Measurements from ENCODE around the gene GAL3ST3. TPM values are rescaled to one million over a fixed set of nuclear protein-coding genes. Genes with fewer than 3 reads are reported as not detected.

The GAL3ST3 gene
- total RNA-seq, 2 donors from 2014 or later = 1.1 TPM; not detected in 1

DNA sequence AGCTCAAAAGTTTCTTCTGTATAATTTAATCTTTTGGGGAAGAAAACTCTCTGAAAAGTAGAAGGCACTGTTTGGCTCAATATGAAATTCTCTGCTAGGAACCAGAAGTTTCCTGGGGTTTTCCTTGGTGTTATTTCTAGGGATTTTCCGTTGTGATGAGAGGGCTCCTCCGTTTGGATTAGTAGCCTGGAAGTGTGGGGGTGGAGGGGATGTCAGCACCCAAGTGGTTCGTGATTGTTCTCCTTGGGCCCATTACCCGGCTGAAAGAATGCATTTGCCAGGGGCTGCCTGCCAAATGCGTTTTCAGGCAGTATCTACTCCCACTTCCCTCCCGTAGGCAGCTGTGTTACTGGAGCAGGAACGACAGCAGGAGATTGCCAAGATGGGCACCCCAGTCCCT lies 7.5 kb upstream of the GAL3ST3 start:
- ATAC-seq (ENCODE audit: insufficient number of reproducible peaks, low FRiP score, low read depth) (no peak), DNase-seq (ENCODE audit: low spot score) (no peak)
- Histone ChIP-seq H3K27ac (no peak overlapping the region), H3K4me1 (ENCODE audit: control insufficient read depth in 1 of 2, low read depth in 2 of 2) (peaks cover 9 to 13% of the 10 kb centered on the region in 2 donors), H3K4me3 (no peak overlapping the region), H3K27me3 (replicated peaks; ENCODE audit: insufficient read depth) (no peaks in the 10 kb centered on the region), H3K36me3 (peaks cover 71% of the 10 kb centered on the region), H3K9me3 (no peaks in the 10 kb centered on the region)
- TF ChIP-seq, protein P1, sequence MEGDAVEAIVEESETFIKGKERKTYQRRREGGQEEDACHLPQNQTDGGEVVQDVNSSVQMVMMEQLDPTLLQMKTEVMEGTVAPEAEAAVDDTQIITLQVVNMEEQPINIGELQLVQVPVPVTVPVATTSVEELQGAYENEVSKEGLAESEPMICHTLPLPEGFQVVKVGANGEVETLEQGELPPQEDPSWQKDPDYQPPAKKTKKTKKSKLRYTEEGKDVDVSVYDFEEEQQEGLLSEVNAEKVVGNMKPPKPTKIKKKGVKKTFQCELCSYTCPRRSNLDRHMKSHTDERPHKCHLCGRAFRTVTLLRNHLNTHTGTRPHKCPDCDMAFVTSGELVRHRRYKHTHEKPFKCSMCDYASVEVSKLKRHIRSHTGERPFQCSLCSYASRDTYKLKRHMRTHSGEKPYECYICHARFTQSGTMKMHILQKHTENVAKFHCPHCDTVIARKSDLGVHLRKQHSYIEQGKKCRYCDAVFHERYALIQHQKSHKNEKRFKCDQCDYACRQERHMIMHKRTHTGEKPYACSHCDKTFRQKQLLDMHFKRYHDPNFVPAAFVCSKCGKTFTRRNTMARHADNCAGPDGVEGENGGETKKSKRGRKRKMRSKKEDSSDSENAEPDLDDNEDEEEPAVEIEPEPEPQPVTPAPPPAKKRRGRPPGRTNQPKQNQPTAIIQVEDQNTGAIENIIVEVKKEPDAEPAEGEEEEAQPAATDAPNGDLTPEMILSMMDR (IDR thresholded peaks at IDR 0.05) = no peak

DNA sequence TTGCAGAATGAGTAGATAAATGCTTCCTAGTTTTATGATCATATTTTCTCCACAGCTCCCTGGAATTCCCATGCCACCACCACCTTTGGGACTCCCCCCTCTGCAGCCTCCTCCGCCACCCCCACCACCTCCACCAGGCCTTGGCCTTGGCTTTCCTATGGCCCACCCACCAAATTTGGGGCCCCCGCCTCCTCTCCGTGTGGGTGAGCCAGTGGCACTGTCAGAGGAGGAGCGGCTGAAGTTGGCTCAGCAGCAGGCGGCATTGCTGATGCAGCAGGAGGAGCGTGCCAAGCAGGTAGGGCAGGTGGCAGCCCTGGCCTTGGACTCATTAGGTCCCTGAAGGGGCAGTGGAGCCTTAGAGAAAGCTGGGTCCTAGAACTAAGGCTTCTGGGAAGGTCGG lies 6.1 kb upstream of the GAL3ST3 start:
- ATAC-seq (ENCODE audit: insufficient number of reproducible peaks, low FRiP score, low read depth) (no peak), DNase-seq (ENCODE audit: low spot score) (no peak)
- no peaks in the 10 kb centered on the region for H3K27me3 ChIP-seq (replicated peaks; ENCODE audit: insufficient read depth)
- no peaks in the 10 kb centered on the region for H3K9me3 ChIP-seq
- TF ChIP-seq, protein P1 (IDR thresholded peaks at IDR 0.05) = no peak
- no peak overlapping the region for H3K27ac ChIP-seq
- H3K36me3 ChIP-seq = peaks cover 56% of the 10 kb centered on the region
- H3K4me3 ChIP-seq = no peak overlapping the region
- peaks cover 14 to 18% of the 10 kb centered on the region in 2 donors for H3K4me1 ChIP-seq (ENCODE audit: control insufficient read depth in 1 of 2, low read depth in 2 of 2)

DNA sequence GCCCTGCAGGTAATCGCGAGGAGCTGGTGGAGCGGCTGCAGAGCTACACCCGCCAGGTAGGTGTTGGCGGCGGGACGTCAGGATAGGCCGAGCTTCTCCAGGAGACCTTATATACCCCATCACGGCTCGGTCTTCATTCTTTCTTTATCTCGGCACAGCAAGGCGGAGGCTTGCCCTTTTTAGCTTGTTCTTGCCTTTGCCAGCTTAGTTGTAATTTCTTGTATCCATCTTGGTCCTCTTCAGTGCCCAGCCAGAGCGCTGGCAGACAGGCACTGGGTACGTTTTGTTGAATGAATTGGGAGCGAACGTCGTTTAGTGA lies 3.7 kb upstream of the GAL3ST3 start:
- no peaks in the 10 kb centered on the region for H3K27me3 ChIP-seq (replicated peaks; ENCODE audit: insufficient read depth)
- no peaks in the 10 kb centered on the region for H3K9me3 ChIP-seq
- peak overlapping the region; percentile 96 for H3K4me3 ChIP-seq
- ATAC-seq (ENCODE audit: insufficient number of reproducible peaks, low FRiP score, low read depth) (no peak), DNase-seq (ENCODE audit: low spot score) (no peak)
- H3K36me3 ChIP-seq = peaks cover 32% of the 10 kb centered on the region
- peaks cover 14 to 33% of the 10 kb centered on the region in 2 donors for H3K4me1 ChIP-seq (ENCODE audit: control insufficient read depth in 1 of 2, low read depth in 2 of 2)
- peak overlapping the region; percentile 69 to 83 for H3K27ac ChIP-seq
- TF ChIP-seq, protein P1 (IDR thresholded peaks at IDR 0.05) = no peak

DNA sequence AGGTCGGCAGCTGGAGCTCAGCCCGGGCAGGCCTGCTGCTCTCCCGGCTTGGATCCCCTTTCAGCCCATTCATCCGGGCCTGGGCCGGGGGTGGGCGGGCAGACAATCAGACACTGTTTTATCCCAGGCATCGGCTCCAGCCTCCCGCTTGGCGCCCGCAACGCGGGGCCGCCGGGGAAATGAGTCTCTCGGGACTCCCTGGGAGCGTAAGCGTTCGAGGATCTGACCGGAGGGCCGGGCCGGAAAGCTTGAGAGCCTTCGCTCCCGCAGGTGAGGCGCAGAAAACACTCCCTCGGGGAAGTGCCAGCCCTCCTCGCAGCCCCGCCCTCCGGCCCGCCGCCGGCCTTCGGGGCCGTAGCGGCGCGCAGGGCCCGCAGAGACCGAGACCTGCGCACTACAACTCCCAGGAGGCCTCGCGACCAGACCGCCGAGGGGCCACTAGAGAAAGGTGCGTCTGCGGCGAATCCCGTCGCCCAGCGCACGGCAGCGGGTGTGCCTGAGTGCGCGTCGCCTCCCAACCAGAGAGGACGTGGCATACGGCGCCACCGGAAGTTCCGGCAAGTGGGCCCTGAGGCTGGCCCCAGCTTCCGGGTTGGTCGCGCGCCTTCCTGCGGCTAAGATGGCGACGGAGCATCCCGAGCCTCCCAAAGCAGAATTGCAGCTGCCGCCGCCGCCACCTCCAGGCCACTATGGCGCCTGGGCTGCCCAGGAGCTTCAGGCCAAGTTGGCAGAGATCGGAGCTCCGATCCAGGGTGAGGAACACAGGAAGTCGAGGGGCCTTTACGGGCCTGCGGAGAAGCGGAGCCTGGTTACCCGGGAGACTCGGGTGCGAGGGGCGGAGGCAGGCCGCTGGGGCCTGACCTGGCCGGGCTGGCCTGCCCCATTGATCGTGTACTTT lies 3.1 kb upstream of the GAL3ST3 start, which contains the start of gene SF3B2:
Gene SF3B2, plus strand, starts transcription at position 599 of the 898 bp plus-strand sequence. Its CDS starts 21 bp downstream, at position 620.
- ATAC-seq (ENCODE audit: insufficient number of reproducible peaks, low FRiP score, low read depth) (peak; percentile 80), DNase-seq (ENCODE audit: low spot score) (peak; percentile 88)
- Histone ChIP-seq H3K27ac (peak within 1 kb of the TSS; percentile 74 to 83), H3K4me1 (ENCODE audit: control insufficient read depth in 1 of 2, low read depth in 2 of 2) (peaks cover 14 to 34% of the 10 kb centered on the region in 2 donors), H3K36me3 (peaks cover 26% of the 10 kb centered on the region), H3K4me3 (peak within 1 kb of the TSS; percentile 96), H3K27me3 (replicated peaks; ENCODE audit: insufficient read depth) (no peaks in the 10 kb centered on the region), H3K9me3 (no peaks in the 10 kb centered on the region)
- TF ChIP-seq, protein P1 (IDR thresholded peaks at IDR 0.05) = no peak

DNA sequence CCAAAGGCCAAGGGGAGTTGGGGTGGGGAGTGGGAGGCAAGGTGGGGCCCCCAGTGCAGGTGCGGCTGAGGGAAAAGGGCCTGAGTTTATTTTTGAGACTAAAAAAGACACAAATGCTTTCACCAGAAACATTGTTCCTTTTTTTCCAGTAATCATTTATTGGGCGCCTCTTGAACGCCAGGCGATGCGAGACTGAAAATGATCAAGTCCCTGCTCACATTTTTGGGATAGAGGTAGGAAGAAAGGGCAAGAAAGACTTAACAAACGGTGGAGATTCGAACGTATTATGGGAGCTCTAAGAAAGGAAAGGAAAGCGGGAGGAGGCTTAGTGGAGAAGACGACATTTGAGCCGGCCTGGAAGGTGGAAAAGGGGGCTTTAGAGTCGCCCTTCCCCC lies 2.4 kb upstream of the GAL3ST3 start:
- H3K4me3 ChIP-seq = peak overlapping the region; percentile 96
- TF ChIP-seq, protein P1 (IDR thresholded peaks at IDR 0.05) = no peak
- peaks cover 14 to 34% of the 10 kb centered on the region in 2 donors for H3K4me1 ChIP-seq (ENCODE audit: control insufficient read depth in 1 of 2, low read depth in 2 of 2)

More for the DNA sequence above, 2.4 kb upstream of the GAL3ST3 start:
- ATAC-seq (ENCODE audit: insufficient number of reproducible peaks, low FRiP score, low read depth) = no peak
- peaks cover 19% of the 10 kb centered on the region for H3K36me3 ChIP-seq
- H3K9me3 ChIP-seq = no peaks in the 10 kb centered on the region
- H3K27me3 ChIP-seq (replicated peaks; ENCODE audit: insufficient read depth) = no peaks in the 10 kb centered on the region
- peak overlapping the region; percentile 74 to 83 for H3K27ac ChIP-seq
- no peak for DNase-seq (ENCODE audit: low spot score)

Measured in thoracic aorta (tissue), 2 donors.